HG03097 (cell line): ENCODE data around the gene PSD2.

Experiments
- ATAC-seq: cut with Tn5 transposase; IDR thresholded peaks from one replicate; pipeline ENCODE4 v1.9.1; 2021; ENCODE audit not compliant: unreplicated experiment, low FRiP score

The PSD2 gene

DNA sequence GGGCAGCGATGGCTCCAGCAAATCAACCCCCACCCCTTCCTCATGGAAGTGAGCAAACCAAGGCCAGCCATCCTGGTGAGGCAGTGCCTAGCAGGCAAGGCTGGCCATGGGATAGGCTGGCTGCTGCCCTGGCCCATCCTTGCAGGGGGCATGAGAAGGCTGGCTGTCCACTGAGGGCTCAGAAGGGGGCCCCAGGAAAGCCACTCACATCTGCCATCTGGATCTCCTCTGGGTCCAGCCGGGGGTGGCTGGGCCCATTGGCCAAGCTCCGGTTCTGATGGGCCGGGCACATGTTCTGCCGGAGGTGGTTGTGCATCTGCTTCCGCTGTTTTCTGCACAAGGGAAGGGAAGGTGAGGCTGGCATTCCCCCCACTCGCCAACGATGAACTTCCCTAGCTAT, 57.1 kb downstream of the PSD2 start:
- no peak for ATAC-seq

DNA sequence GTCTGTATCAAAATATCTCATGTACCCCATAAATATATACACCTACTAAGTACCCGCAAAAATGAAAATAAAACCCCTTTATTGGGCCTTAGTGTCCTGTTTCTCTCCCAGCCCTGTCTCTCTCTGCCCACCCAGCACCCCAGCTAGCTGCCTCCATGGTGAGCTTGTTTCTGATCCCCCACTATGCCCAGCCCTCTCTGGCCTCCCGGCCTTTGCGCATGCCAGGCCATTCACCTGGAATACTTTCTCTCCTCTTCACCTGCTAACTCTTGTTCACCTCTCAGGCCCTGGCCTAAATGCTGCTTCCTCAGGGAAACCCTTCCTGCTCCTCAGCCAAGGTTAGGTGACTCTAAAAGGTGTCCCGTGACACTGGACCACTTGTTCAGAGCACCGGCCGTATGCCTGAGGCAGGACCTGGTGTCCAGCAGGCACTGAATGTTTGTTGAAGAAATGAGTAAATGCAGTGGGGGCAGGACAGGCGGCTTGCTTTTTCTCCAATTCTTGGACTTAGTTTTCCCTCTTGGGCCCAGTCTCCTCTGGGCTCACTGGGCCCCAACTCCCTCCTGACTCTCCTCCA, 58.5 kb downstream of the PSD2 start:
- no peak for ATAC-seq

DNA sequence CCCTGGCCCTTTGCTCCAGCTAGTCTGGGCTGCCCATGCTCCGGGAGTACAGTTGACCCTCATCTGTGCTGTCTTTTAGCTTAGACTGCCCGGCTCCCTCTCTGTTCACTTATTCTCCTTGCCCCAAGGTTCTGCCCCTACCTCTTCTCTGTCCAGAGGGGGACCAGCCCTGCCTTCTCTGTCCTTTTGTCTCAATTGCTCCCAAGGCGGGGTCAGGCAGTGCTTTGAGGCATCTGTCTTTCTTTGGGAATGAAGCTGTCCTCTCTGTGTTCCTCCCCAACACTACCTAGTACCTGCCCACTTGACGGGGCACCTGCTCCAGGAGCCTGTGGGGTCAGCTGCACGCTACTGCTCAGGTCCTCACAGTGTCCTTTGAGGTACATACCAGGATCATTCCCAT, 59.3 kb downstream of the PSD2 start:
- no peak for ATAC-seq

DNA sequence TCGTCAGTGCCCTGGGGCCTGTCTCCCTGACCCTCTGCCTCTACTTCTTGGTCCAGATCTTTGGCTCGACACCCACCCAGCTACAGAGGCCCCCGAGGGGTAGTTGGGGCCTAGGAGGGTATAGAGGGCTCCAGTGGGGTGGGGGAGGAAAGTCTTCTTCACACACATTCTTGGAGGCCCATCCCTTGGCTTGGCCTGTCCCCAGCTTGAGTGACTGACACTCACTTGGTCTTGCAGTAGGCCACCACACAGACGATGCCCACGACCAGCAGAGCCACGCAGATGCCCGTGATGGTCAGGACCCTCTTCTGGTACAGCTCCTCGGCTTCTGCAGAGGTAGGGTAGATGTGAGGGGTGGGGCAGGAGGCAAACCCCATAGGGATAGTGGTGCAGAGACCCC, 59.8 kb downstream of the PSD2 start:
- ATAC-seq, result no peak

GRCh38 chr5:139855946-139856540, 60.4 kb downstream of the PSD2 start:
- ATAC-seq, result no peak

GRCh38 chr5:139856714-139857113, 61.1 kb downstream of the PSD2 start:
- no peak for ATAC-seq

- no peak for ATAC-seq
These were observed 63.4 kb downstream of the PSD2 start for GRCh38 chr5:139859013-139859412.

GRCh38 chr5:139861021-139861888, 65.6 kb downstream of the PSD2 start:
- ATAC-seq, result no peak

- no peak for ATAC-seq
These were observed 66.2 kb downstream of the PSD2 start for GRCh38 chr5:139861889-139862207.

- no peak for ATAC-seq
These were observed 66.7 kb downstream of the PSD2 start for GRCh38 chr5:139862313-139862712.

GRCh38 chr5:139862803-139863202, 67.2 kb downstream of the PSD2 start:
- no peak for ATAC-seq

DNA sequence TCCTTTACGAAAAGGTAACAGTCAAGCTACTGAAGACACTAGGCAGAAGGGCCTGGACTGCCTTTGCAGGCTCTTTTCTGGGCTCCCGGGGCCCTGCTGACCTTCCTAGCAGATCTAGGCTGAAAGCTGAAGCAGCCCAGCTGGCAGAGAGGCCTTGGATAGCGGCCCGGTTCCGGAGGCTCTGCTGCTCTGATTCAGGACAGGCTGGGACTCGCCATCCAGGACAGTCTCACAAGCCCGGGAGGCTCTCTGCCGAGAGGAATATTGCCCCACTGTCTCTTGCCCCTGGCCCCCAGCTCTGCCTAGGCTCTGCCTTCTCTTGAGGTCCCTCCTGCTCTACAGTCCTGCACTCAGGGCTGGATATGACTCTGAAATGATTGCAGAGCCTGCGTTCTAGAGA, 67.8 kb downstream of the PSD2 start:
- ATAC-seq, result no peak

- no peak for ATAC-seq
These were observed 68.4 kb downstream of the PSD2 start for GRCh38 chr5:139863855-139864558.

DNA sequence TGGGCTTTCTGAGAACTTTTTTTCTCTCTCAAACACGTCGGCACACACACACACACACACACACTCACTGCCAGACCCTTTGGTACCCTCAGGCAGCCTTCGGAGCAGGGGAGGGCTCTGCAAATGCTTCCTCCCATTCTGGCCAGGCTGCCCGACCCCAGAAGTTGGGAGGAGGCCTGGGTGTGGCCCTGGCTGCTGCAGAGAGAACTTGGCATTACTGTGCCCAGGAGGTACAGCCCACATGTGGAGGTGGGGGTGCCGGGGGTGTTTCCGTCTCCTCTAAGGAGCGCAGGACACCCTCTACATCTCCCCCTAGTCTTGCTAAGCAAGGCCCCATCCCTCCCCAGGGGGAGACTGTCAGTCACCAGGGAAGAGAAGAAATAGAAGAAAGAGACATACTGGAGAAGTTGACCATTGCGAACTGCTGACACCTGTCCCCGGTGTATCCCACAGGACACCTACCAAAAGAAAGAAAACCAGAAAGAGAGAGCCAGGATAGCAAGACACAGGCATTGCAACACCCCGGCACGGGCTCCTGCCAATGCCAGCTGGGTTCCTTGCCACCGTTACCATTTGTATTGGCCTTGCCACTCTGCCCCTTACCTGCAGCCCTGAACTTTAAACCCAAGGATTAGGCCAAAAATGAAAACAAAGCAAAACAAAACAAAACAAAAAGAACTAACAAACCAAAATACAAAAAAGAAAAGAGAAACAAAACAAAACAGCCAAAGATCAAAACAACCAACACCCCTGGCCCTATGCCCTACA, 69.3 kb downstream of the PSD2 start:
- no peak for ATAC-seq

DNA sequence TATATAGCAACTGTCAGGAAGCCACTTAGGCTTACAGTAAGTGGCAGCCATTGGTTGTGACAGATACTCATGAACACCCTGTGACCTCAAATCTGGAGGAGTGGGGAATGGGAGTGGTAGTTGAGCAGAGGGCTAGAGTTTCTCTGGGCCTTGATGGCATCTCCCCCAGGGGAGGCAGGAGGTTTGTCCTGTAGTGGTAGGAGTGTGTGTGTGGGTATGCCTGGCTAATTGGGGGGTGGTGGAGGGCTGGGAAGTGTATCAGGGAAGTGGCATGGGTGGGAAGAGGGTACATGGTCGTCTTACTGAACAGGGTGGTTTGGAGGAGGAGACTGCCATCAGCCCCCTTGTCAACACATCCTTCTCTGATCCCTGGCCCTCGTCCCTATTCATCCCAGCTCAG, 71.5 kb downstream of the PSD2 start:
- ATAC-seq, result no peak

- ATAC-seq, result no peak
These were observed 72.0 kb downstream of the PSD2 start for GRCh38 chr5:139867581-139867980.

DNA sequence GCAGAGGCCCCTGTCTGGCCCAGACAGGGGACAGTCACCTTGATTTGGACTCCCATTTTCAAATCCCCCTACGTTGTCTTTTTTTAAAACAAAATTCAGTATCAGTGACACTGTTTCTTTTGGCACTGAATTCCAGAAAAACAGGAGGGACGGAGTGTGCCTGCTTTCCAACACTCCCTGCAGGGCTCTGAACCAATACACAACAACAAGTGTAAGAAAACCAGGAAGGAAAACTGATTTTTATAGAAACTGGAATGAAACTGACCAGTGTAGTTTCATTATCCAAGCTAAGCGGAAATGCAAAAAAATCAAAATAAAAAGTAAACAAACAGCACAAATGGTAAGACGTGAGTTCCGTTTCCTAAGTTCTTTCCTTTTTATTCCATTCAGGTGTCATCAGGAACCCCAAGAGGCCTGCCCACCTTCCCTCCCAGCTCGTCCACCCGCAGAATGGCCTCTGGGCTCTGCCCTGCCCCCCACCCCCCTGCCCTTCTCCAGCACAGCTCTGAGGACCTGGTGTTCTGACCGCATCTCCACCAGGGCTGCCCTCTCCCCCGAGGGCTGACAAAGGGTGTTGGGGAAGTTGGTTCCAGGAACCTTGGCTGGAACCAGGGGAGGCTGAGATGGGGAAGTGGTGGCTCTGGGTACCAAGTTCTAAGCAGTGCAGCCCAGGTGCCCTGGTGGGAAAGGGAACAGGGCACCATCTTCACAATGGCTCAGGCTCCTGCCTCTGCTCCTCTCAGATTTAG, 73.6 kb downstream of the PSD2 start:
- no peak for ATAC-seq

- ATAC-seq, result no peak
These were observed 75.1 kb downstream of the PSD2 start for GRCh38 chr5:139870677-139871076.

DNA sequence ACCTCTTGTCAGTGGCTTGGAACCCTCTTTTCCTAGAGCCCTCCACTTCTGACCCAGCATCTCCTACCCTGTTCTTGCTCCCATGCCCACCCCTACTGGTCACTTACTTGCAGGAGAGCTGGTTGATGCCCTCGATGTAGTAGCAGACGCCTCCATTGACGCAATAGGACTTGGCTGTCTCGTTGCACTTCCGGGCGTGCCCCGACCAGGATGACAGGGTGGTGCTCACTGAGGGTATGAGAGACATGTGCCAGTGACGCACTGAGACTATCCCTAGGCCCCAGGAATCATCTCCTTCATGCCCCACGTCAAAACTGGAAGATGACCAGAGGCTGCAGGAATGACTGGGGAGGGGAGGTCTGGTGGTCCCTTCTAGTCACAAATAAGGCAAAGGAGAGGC, 76.0 kb downstream of the PSD2 start:
- ATAC-seq, result no peak
